Measurements from ENCODE around the gene UHRF1. TPM values are rescaled to one million over a fixed set of nuclear protein-coding genes. Genes with fewer than 3 reads are reported as not detected.
"Not testable (repeated sequence)": the region's sequence is repeated elsewhere in the genome, so short reads cannot be mapped to it uniquely, and the experiment has no call there.

The UHRF1 gene
- total RNA-seq, 1 donor from 2014 or later = 13.5 TPM

GRCh38 chr19:4972509-4973230 is 63.4 kb downstream of the UHRF1 start:
- peak; percentile 8 for ATAC-seq

- no peak for ATAC-seq
Measured at GRCh38 chr19:4974880-4975469, 65.7 kb downstream of the UHRF1 start.

GRCh38 chr19:4975601-4976000 is 66.3 kb downstream of the UHRF1 start:
- ATAC-seq = not testable (repeated sequence)

GRCh38 chr19:4976401-4977298 is 67.3 kb downstream of the UHRF1 start:
- peak; percentile 72 for ATAC-seq

GRCh38 chr19:4977299-4978174 is 68.2 kb downstream of the UHRF1 start:
- ATAC-seq = no peak

- no peak for ATAC-seq
Measured at GRCh38 chr19:4979211-4979807, 70.0 kb downstream of the UHRF1 start.

- ATAC-seq = no peak
Measured at GRCh38 chr19:4980067-4980466, 70.8 kb downstream of the UHRF1 start.

GRCh38 chr19:4980838-4981680 is 71.8 kb downstream of the UHRF1 start:
- no peak for ATAC-seq

GRCh38 chr19:4981681-4981958 is 72.3 kb downstream of the UHRF1 start:
- ATAC-seq = no peak

- no peak for ATAC-seq
Measured at GRCh38 chr19:4983346-4984105, 74.2 kb downstream of the UHRF1 start.

GRCh38 chr19:4984106-4984380 is 74.7 kb downstream of the UHRF1 start:
- no peak for ATAC-seq

- ATAC-seq = no peak
Measured at GRCh38 chr19:4984438-4984990, 75.2 kb downstream of the UHRF1 start.

- no peak for ATAC-seq
Measured at GRCh38 chr19:4985551-4985991, 76.3 kb downstream of the UHRF1 start.

- ATAC-seq = no peak
Measured at GRCh38 chr19:4986056-4986455, 76.8 kb downstream of the UHRF1 start.

GRCh38 chr19:4986471-4986891 is 77.2 kb downstream of the UHRF1 start:
- ATAC-seq = no peak

GRCh38 chr19:4987256-4987655 is 78.0 kb downstream of the UHRF1 start:
- ATAC-seq = no peak

GRCh38 chr19:4987692-4988370 is 78.5 kb downstream of the UHRF1 start:
- ATAC-seq = no peak

- peak; percentile 7 for ATAC-seq
Measured at GRCh38 chr19:4988770-4989251, 79.5 kb downstream of the UHRF1 start.

GRCh38 chr19:4990306-4990705 is 81.0 kb downstream of the UHRF1 start:
- no peak for ATAC-seq

Measured in esophagus mucosa (tissue), 1 donor.